ENCODE results near the gene JAG2.

JAG2 gene

DNA sequence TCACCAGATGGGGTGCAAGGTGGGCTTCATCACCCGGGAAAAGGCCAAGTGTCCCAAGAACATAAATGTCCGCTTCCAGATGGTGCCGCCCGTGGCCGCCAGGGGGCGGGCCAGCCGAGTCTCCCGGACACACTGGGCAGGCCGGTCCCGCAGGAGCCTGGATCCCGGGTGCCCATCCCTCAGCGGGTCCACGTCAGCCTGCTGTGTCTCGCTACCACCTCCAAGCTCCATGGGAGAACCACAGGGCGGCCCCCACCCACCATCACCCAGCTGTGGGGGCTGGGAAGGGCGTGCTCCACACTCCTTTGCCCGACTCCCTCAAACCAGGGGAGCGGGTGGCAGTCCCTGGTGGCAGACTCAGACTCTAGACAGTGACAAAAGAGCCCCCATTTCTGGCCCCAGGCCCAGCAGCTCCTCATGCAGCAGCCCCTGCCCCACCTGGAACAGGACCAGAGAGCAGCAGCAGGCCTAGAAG is 34.5 kb upstream of the JAG2 start:
- DNase-seq: peak; percentile 67

DNA sequence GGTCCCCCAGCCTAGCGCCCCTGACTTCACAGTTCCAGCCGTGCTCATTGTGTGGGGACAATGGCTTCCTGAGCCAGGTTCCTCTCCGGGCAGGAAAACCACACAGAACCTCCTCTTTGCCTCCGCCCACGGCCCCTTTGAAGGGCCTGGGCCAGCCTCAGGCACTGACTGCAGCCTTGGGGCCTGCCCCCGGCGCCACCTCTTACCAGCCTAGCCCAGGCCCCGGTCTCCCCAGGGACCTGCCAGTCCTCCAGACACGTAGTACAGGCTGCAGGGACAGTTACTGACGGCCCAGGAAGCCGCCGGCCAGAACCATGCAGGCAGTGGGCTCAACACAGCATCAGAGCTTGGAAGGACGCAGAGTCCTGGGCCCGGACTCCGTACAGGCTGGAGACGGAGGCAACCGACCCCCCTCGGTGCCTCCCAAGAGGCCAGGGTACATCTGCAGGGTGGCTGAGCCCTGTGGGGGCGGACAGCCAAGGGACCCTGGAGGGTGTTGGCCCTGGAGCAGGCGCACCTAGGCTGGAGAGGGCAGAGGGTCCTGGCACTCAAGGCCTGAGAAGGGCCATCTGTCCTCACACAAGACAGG is 33.4 kb upstream of the JAG2 start:
- peak; percentile 62 for DNase-seq

DNA sequence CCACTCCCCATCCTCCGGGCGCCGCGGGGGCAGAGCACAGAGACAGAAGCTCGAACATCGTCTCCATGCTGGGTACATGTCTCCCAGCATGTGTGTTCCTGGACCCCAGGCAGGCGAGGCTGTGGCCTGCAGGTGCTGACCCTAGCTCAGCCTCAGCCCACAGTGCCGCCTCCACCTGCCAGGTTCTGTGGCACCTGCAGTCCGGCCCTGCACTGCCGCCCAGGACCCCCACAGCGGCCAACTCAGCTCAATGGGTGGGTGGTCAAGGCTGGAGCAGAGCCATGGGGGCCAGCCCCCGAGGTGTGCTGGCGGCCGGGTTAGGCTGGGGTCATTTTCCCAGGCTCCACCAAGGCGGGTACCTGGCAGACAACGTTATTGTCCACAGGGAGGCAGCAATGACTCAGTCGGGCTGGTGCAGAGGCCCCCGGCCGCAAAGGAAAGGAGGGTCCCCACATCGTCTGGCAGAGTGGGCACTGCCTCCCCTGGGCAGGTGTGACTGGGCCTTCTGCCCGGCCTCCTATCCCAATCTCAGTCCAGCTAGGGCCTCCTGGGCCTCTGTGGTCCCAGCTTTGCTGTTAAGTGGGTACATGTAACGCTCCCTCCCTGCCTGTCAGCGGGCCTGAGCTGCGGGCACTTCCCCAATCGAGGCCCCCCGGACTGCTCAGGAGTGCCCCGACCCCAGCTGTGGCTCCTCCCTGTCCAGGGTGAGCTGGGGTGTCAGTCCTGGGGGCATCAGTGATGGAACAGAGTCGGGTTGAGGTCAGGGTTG is 32.8 kb upstream of the JAG2 start:
- no peak for DNase-seq

DNA sequence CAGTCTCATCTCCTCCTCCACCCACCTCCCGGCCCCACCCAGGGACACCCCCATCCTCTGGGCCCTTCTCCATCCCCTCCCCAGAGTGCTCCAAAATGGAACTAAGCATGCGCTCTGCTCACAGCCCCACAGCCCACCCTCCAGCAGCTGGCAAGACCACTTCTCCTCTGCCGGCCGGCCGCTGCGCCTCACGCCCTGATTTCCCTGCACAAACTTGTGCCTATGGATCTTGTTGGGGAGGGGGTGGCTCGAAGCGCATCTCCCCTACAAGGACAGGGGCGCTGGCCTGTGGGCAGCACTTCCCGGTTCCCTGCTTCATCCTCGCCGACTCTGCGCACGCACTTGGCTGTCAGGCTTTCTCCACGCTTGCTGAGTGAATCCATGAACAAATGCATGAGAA is 32.1 kb upstream of the JAG2 start:
- no peak for DNase-seq

DNA sequence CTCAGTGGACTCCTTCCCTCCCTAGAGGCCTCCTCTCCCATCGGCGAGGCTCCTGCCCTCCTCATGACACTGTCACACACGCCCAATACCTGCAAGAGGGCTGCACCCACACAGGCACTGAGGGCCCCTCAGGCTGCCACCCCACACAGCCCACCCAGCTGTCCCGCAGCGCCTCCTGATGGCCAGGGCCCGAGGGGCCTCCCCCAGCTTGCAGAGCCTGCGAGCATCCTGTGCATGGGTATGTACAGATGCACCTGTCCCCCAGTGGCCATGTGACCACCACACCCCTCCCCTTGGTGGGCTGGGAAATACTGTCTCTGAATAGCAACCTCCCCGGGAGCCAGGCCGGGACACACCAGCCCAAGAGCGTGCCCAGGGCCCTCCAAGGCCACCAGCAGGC is 31.5 kb upstream of the JAG2 start:
- DNase-seq: no peak

DNA sequence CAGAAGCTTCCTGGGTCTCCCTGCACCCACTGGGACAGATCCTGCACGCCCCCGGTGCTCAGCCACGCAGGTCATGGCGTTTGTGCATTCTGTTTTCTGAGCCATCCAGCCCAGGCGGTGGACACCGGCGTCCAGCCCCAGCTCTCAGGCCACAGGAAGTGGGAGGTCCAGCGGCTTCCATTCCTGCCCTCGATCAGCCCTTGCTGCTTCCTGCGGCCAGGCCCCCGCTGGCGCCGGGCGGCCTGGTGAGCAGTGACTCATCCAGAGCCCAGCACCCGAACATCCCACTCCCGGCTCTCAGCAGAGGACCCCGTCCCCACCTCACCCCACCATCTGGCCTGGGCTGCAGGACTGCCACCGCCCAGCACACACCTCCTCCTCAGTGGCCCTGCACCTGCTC is 30.5 kb upstream of the JAG2 start:
- DNase-seq: no peak

DNA sequence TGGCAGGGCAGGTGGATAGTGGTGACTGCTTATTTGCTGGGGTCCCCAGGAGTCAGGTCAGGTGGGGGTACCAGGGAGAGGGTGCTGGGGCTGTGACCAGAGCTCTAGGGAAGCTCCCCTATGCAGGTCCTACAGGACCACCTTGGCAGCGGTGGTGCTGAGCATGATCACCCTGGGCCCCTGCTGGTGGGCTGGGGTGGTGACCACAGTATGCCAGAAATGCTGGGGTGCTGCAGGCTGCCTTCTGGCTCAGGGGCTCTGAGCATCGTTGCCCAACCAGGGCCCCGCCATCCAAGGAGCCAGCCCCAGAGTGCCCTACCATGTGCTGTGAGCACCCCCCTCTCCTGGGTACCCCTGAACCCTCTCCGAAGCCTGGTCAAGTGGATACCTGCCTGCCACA is 30.0 kb upstream of the JAG2 start:
- DNase-seq: no peak

DNA sequence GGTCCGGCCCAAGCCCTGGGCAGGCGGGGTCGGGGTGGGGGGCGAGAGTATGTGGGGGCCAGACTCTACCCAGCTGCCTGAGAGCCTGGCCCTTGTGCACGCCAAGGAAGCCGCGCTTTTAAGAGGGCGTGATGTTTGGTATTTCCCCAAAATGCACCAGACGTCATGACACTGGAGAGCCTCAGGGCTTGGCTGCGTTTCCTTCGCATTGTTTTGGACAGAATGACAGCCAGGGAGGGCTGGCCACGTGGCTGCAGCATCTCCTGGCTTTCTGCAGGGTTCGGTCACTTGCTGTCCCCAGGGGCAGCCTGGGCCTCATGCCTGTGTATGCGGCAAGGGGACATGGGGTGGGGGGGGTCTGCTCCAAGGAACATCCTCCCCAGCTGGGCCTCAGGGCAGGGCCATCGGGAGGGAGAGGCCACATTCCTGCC is 28.6 kb upstream of the JAG2 start:
- peak; percentile 53 for DNase-seq

DNA sequence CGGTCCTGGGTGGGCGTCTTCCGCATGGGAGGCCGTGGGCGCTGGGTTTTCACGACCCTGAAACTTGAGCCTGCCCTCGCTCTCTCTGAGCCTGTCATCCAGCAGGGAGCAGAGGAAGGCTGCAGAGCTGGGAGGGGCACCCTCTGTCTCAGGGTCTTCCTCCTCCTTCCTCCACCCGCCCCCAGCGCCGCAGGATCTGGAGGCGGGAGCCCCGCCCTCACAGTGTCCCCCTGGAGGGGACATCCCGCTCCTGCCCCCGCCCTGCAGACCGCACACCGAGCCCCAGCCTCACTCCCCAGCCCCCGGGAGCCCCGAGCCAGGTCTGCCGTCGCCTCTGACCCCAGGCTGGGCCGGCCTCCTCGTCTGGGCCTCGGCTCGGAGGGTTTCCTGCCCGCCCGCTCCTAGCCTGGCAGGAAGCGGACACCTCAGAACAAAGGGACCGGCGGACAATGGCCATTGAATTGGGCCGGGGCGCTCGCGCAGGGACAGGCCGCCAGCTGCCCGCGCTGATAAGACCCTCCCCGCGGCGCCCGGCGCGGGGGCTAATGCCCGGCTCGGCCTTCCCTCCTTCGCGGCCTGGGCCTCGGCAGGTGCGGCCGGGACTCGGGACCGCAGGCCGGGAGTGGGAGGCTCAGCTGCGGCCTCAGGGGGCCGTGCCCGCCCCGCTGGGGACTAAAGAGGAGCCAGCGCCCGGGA is 27.8 kb upstream of the JAG2 start:
- DNase-seq: no peak

DNA sequence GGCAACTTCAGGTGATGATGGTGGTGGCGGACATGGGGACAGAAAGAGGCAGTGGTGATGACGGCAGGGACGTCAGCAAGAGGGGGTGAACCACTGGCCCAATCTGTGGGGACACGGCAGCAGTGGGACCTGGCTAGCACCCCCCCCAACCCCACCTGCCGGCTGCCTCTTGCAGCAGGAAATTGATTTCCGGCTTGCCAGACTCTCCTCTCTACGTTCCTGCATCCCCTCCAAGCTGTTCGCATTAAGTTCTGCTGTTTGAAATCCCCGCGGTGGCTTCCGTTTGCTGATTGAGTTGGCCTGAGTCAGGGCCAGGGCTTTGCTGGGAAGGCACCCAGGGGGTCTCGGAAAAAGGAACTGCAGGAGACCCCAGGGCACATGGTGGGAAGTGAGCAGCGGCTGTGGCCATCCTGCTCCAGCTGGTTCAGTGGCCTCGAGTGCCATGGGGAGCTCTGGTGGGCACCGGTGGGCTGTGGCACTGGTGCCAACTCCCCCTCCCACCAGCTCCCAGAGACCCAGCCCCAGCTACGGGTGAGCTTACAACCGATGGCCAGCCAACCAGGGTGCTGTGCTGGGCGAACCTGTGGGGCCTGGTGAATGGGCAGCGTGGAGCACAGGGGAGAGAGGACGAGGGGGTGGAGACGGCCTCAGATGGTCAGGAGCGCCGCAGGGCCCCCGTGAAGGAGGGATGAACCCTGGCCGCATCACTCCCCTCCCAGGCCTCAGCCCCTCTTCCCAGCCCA is 27.1 kb upstream of the JAG2 start:
- no peak for DNase-seq

DNA sequence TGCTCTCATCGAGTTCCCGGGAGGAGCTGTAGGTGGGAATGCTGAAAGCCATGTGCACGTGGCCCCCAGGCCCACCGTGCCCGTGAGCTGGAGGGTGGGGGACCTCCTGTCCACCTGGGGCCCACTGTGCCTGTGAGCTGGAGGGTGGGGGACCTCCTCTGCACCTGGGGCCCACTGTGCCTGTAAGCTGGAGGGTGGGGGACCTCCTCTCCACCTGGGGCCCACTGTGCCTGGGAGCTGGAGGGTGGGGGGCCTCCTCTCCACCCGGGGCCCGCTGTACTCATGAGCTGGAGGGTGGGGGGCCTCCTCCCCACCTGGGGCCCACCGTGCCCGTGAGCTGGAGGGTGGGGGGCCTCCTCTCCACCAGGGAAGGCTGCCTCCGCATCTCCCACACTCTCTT is 26.5 kb upstream of the JAG2 start:
- DNase-seq: no peak

DNA sequence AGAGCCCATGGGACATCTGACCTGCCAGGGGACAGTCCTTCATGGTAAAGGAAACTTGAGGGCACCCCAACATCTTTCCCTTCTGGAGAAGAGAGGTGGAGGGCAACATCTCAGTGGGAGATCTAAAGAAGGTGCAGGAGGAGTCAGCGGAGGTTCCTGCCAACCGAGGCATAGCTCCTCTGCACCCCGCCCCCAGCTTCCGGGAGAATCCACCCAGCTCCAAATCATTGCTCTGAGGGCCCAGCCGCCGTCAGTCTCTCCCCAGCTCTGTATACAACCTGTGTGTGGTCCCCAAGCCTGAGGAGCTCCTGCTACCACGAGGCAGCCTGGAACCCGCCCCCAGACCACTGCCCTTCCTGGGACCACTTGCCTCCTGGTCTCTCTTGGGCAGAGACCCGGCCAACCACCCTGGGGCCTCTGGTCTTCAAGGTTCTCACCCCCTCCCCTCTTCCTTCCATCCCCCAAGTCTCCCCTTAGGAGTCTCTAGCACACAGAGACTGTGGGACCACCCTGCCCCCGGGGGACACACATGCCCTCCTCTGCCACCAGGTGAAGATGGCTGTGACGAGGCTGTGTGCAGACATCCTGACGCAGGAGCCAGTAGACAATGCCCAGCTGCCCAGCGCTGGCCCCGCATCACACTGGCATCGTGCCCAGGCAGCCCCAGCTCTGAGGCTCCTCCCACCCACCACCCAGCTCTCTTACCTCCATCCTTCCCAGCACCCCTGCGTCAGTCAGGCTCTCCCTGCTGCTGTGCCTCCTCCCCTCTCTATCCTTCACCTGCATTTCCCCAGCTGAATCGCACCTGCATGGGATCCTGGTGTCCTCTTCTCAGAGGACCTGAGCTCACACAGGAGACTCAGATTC is 25.6 kb upstream of the JAG2 start:
- no peak for DNase-seq

DNA sequence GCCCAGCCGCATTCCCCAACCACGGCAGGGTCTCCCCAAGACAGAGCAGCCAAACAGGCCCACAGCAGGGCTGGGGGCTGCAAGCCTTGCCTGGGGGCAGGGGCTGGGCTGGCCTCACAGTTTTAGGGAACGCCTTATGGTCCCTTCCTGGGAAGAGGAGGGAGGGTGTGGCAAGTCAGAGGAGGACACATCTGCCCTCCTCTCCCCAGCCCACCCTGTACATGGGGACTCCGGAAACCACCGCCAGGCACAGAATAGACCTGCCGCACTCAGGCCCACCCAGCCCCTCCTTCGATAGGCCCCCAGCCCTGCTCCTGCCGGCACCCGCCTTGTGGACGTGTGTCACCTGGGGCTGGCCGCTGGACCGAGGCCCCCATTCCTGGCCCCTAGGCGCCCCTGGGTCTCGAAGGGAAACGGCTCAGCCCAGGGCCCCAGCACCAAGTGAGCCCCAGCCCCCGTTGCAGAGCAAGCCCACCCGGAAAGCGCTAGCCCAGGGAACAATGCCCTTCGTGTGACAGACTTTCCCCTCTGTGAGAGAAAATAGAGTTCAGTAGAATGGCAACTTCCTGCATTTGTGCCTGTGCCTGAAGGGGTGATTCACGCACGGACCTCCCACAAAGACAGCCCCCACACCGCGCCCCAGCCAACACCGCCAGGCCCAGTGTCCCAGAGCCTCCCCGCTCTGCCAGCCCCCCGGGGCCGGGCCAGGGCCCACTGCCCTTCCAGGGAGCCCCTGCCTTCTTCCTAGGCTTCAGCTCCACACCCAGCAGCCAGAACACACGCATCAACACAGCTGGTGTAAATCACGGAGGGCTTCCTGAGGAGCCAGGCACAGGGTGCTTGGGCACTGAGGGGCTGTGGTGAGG is 24.5 kb upstream of the JAG2 start:
- no peak for DNase-seq

DNA sequence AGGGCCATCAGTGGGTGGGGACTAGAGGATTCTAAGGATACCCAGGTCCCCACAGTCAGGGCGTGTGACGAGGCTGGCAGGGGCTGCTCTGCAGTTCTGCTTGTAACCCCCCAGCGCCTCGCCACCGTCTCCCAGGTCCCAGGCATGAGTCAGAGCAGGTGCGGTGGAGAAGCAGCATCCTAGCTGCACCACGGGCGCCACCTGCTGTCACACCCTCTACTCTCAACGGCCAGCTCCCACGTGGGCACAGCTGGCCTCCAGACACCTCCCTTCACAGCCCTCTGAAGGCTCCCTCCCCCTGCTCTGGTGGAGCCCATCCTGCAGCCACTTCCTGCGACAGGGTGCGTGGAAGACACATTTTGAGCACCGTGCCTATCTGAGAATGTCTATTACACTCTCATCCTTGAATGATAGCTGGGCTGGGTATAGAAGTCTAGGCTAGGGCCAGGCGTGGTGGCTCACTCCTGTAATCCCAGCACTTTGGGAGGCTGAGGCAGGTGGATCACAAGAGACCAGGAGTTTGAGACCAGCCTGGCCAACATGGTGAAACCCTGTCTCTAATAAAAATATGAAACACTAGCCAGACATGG is 19.5 kb upstream of the JAG2 start:
- DNase-seq: no peak

DNA sequence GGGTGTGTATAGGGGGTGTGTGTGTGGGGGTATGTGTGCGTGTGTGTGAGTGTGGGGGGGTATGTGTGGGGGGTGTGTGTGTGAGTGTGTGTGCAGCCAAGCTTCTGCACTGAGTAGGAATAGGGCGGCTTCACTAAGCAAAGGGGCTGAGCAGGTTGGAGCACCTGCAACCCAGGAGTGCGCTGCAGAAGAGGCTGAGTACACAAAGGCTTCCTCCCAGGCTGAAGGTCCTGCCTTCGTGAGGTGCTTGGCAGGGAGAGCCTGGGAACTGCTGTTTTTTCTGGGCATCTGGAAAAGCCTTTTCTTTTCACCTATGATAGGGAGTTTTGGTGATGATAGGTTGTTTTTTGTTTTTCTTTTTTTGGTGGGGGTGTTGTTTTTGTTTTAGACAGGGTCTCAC is 18.5 kb upstream of the JAG2 start:
- DNase-seq: no peak

DNA sequence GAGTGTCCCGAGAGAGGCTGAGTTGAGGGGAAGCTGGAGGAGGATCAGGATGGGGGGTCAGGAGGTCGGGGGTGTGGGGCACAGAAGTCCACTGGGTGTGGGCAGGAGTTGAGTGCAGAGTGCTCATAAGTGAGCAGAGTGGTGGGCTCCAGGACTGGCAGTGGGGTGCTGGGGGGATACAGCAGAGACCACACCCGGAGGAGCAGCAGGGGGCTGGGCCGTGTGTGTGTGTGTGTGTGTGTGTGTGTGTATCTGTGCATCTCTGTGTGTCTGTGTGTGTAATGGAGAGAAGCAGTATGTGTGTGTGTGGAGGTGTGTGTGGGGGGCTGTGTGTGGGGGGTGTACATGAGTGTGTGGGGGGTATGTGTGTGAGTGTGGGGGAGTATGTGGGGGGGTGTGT is 17.4 kb upstream of the JAG2 start:
- no peak for DNase-seq

DNA sequence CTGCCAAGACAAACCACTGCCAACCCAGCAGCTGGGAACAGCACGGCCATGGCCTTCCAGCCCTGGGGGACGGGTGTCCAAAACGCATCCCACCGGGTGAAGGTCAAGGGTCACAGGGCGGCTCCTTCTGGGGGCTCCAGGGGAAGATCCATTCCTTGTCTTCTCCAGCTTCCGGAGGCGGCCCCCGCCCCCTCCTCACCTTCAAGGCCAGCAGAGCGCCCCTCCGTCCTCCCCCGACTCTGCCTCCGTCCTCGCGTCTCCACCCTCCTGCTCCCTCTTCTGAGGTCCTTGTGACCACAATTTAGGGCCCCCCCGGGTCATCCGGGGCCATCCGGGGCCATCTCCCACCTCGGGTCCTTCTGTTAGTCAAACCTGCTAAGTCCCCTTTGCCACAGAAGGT is 16.4 kb upstream of the JAG2 start:
- DNase-seq: no peak

DNA sequence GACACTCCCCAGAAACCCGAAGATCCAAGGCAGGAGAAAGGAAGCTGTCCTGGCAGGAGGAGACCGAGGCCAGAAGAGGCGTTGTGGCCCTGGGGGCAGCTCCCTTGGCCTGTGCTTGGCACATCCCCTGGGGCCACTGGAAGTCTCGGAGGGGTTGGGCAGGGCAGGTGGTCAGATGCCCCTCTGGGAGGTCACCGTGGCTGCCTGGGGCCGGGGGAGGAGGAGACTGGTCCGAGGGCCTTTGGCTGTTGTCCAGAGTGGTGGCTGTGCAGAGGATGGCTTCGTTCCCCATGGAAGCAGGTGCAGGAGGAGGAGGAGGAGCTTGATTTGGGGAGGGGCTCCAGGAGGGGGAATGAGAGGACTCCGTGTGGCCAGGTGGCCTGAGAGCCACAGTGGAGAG is 15.9 kb upstream of the JAG2 start:
- DNase-seq: no peak

DNA sequence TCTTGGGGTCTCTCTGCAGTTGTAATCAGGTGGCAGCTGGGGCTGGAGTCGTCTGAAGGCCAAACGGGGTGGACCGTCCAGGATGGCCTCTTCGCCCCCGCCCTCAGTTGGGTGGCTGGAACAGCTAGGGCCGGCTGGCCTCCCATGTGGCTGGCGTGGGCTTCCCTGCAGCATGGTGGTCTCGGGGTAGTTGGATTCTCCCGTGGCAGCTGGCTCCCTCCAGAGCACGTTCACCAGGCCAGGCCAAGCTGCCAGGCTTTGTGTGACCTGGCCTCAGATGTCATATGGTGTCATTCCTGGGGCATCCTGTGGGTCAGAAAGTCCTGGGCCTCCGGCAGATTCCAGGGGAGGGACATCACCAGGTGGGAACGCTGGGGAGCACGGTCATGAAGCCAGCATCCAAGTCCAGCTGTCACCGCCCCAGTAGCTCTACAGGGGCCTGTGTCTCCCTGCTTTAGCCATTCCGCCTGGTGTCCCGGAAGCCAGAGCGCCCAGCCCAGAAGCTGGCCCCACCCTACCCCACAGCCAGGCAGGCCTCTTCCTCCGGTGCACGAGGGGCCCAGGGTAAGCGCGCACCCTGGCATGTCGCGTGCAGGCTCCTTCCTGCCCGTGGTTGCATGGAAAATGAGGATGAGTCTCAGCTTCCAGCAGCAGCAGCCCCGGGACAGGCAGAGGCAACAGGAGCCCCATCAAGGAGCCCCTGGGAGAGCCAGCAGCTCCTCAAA is 13.9 kb upstream of the JAG2 start:
- DNase-seq: no peak

DNA sequence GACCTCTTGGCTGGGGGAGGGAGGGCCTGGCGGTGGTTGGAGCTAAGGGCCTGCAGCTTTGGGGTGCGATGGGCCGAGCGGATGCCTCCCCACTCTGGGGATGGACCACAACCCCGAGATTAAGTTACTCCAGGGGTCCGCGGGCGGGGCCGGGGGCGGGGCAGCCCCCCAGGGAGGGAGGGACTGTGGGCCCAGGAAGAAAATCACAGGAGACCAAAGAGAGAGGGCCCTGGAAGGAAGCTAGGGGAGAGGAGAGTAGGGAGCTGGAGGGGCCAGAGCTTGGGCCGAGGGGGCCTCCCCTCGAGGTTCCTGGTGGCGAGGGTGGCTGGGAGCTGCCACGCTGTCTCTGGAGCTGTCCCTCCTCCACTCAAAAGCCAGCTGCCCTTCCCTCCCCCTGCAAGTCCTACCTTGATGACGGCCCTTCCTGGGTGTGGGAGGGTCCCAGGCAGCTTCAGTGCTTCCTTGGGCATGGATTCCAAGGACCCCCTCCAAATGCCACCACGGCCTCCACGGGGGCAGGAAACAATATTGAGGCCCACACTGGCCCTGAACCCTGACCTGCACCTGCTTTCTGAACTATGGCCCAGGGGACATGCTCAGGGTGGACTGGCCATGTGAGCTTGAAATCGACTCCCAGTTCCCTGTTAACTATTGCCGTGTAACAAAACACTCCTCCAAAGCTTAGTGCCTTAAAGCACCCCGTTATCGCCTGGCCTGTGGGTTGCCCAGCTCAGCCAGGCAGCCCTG is 13.1 kb upstream of the JAG2 start:
- DNase-seq: no peak

Measured in hematopoietic multipotent progenitor cell treated with erythropoietin and hydrocortisone succinate and interleukin-3 and kit ligand, for 6 days (in vitro differentiated cells).